NOMO-1 treated with dmso at 0.1 percent for 144 hours (cell line): ENCODE results near the gene EXOC6.
A peak's percentile ranks its signal among the peaks of the same experiment; 100 is the strongest.

ENCODE experiments used
- DNase-seq: peaks from one replicate; lab custom pipeline; 2025; ENCODE audit not compliant: unreplicated experiment; lab: John Stamatoyannopoulos, UW

Gene EXOC6

DNA sequence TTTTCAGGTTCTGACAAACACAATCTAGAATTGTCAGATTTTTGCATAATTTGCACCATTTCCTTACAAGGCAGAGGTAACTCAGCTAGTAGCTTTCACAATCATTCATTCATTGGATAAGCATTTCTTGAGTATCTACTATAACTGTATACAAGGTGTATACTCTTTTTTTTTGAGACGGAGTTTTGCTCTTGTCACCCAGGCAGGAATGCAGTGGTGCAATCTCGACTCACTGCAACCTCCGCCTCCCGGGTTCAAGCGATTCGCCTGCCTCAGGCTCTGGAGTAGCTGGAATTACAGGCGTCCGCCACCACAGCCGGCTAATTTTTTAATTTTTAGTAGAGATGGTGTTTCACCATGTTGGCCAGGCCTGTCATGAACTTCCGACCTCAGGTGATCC, 16.2 kb upstream of the EXOC6 start:
- no peak for DNase-seq

GRCh38 chr10:92832998-92833650, 15.2 kb upstream of the EXOC6 start:
- no peak for DNase-seq

- no peak for DNase-seq
Observed at GRCh38 chr10:92834331-92834730, 14.0 kb upstream of the EXOC6 start.

- no peak for DNase-seq
Observed at GRCh38 chr10:92834986-92835385, 13.3 kb upstream of the EXOC6 start.

DNA sequence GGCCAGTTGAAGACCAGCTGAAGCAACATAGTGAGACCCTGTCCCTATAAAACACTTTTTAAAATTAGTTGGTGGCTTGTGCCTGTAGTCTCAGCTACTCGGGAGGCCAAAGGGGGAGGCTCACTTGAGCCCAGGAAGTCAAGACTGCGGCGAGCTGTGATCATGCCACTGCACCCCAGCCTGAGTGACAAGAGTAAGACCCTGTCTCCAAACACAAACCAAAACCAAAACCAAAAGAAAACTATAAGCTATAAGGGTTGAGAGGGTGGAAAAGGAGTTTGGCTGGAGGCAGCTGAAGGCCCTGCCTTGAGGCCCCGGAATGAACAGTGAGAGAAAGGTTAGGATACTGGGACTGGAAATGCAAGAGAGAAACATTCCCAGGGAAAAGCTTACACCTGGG, 10.9 kb upstream of the EXOC6 start:
- DNase-seq, result no peak

GRCh38 chr10:92839191-92840085, 8.9 kb upstream of the EXOC6 start:
- no peak for DNase-seq

- DNase-seq, result no peak
Observed at GRCh38 chr10:92844746-92845145, 3.6 kb upstream of the EXOC6 start.

GRCh38 chr10:92845921-92846320, 2.4 kb upstream of the EXOC6 start:
- DNase-seq, result peak; percentile 42

DNA sequence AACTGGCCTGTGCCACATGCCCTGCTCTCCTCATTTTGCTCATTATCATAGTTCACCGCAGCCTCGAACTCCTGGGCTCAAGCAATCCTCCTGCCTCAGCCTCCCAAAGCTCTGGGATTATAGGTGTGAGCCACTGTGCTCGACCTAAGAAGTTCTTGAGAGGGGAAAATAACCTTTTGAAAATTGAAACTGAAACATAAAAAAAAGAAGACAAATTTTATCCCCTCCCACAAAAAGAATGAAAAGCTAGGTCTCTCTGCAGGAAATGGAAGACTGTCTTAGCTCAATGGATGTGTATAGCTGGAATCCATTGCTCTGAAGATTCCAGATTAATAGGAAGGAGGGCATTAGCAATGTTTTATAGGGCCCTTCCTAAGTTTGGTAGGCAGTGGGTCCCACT, 2.0 kb upstream of the EXOC6 start:
- no peak for DNase-seq

- DNase-seq, result no peak
Observed at GRCh38 chr10:92846854-92847201, 1.5 kb upstream of the EXOC6 start.

- no peak for DNase-seq
Observed at GRCh38 chr10:92847202-92847864, 987 bp upstream of the EXOC6 start.

GRCh38 chr10:92848037-92848440, 281 bp upstream of the EXOC6 start:
- no peak for DNase-seq

- DNase-seq, result no peak
Observed at GRCh38 chr10:92849234-92849525, 860 bp downstream of the EXOC6 start.

DNA sequence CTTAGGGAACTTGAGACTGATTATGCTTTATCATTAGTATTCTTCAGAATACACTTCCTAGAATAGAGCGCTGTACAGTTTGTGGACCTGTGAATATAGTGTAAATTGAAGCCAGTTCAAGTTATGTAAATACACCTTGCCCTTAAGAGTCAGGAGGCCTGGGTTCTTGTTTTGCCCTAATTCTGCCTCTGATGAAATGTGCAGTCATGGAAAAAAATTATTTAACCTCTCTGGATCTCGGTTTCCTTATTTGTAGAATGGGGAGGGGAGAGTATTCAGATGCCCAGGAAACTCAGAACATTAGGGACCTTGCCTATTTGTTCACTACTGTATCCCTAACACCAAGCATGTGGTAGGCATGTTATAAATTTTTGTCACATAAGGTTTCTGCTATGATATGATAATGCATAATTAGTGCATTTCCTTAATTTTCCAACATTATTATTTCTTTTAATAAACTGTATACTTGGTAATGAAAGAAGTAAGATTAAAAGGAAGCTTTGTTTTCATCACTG, 1.3 kb downstream of the EXOC6 start:
- DNase-seq, result no peak

- no peak for DNase-seq
Observed at GRCh38 chr10:92850185-92850584, 1.9 kb downstream of the EXOC6 start.

- no peak for DNase-seq
Observed at GRCh38 chr10:92851003-92851402, 2.7 kb downstream of the EXOC6 start.

- no peak for DNase-seq
Observed at GRCh38 chr10:92855560-92855959, 7.2 kb downstream of the EXOC6 start.

DNA sequence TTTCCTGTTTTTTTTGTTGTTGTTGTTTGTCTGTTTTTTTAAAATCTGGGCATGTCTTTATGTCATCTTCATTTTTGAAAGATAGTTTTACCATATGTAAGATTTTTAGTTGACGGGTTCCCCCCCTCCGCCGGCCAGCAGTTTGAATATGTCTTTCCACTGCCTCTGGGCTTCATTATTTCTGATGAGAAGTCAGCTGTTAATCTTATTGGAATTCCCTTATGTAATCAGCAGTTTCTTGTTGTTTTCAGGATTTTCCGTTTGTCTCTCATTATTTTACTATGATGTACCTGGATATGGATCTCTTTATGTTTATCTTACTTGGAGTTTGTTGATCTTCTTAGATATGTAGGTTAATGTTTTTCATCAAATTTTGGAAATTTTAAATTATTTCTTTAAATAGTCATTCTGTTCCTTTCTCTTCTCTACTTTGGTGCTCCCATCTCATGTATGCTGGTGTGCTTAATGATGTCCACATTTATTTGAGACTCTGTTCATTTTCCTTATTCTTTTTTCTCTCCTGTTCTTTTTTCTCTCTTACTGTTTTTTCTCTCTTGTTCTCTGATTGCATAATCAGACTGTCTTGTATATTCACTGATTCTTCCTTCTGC, 9.7 kb downstream of the EXOC6 start:
- DNase-seq, result no peak

GRCh38 chr10:92867235-92867634, 18.9 kb downstream of the EXOC6 start:
- no peak for DNase-seq

- no peak for DNase-seq
Observed at GRCh38 chr10:92868036-92868435, 19.7 kb downstream of the EXOC6 start.

GRCh38 chr10:92868557-92868956, 20.2 kb downstream of the EXOC6 start:
- no peak for DNase-seq

- DNase-seq, result no peak
Observed at GRCh38 chr10:92873029-92873428, 24.7 kb downstream of the EXOC6 start.
